SK-N-MC (cell line): ENCODE results near the gene CNFN.
"Not testable (repeated sequence)": the region's sequence is repeated elsewhere in the genome, so short reads cannot be mapped to it uniquely, and the experiment has no call there.

Source experiments
- DNase-seq: peaks from one replicate; pipeline ENCODE4 v3.0.0-alpha.2; 2011; ENCODE audit warnings: low read depth, low spot score
- H3K27ac ChIP-seq: fragments of 200-600 bp; sonication (generic); 2 replicates; pipeline ENCODE4 v1.5.1; 2016; ENCODE audit warnings: mixed run types
- H3K36me3 ChIP-seq: fragments of 200-600 bp; sonication (generic); 2 replicates; pipeline ENCODE4 v1.6.1; 2017; ENCODE audit warnings: antibody characterized with exemption, low read length, mixed read lengths; ENCODE audit not compliant: insufficient read depth
- H3K4me3 ChIP-seq: fragments of 200-600 bp; sonication (generic); 2 replicates; pipeline ENCODE4 v1.5.1; 2016
- H3K9ac ChIP-seq: fragments of 200-600 bp; sonication (generic); 2 replicates; pipeline ENCODE4 v1.8.0; 2017; ENCODE audit warnings: mixed run types, mixed read lengths; ENCODE audit not compliant: insufficient read length
- H3K9me3 ChIP-seq: fragments of 200-600 bp; sonication (generic); 2 replicates; pipeline ENCODE4 v1.6.1; 2017; ENCODE audit warnings: low read depth, mild to moderate bottlenecking, antibody characterized with exemption, low read length, moderate library complexity, mixed read lengths
- EZH2 ChIP-seq: fragments of 200-600 bp; sonication (generic); IDR thresholded peaks from one replicate; pipeline ENCODE4 v1.6.1; 2017; ENCODE audit warnings: antibody characterized with exemption
- FOXP2 ChIP-seq: optimal IDR thresholded peaks from 2 replicates; pipeline ENCODE3; 2011; ENCODE audit warnings: mild to moderate bottlenecking, moderate library complexity; ENCODE audit not compliant: insufficient read depth; ENCODE audit errors: extremely low read length, control extremely low read depth
- POLR2AphosphoS5 ChIP-seq: IDR thresholded peaks from 2 replicates; pipeline ENCODE4 v1.6.1; 2012; ENCODE audit warnings: mild to moderate bottlenecking, low read depth, low read length, borderline replicate concordance

CNFN gene

GRCh38 chr19:42351079-42351735 is 38.9 kb downstream of the CNFN start:
- TF ChIP-seq EZH2: no peak
- DNase-seq: no peak
- Histone ChIP-seq H3K27ac (no peak overlapping the region), H3K4me3 (no peak overlapping the region), H3K9me3 (no peaks in the 10 kb centered on the region), H3K36me3 (no peaks in the 10 kb centered on the region; the same call in 1 of the 2 replicates), H3K9ac (no peak overlapping the region)

DNA sequence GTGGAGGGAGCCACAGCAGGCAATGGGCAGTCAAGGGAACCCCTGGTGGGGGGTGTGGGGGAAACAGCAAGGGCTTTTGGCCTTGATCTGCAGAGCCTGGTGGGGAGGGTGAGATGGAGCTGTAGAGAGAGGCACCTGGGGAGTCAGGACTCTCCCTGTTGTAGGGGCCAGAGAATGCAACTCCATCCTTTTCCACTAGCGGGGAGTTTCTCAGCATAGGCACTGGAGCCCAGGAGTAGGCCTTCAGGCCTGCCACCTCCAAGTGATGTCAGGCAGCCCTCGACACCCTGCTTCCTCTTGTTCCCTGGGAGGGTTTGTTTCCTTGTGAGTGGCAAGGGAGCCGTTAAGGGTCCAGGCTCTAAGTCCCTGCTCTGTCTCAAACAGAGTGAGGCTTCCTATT is 39.7 kb downstream of the CNFN start:
- H3K9me3 ChIP-seq: no peaks in the 10 kb centered on the region
- DNase-seq: no peak
- H3K9ac ChIP-seq: no peak overlapping the region
- H3K4me3 ChIP-seq: no peak overlapping the region
- no peak overlapping the region for H3K27ac ChIP-seq
- TF ChIP-seq EZH2 (no peak), FOXP2 (no peak), POLR2AphosphoS5 (no peak)
- H3K36me3 ChIP-seq: peaks cover 3% of the 10 kb centered on the region; the same call in 1 of the 2 replicates

GRCh38 chr19:42349378-42350107 is 40.6 kb downstream of the CNFN start:
- DNase-seq: no peak
- H3K9ac ChIP-seq: no peak overlapping the region
- peaks cover 5% of the 10 kb centered on the region; the same call in 1 of the 2 replicates for H3K36me3 ChIP-seq
- no peak overlapping the region for H3K4me3 ChIP-seq
- no peak for TF ChIP-seq POLR2AphosphoS5
- no peak for TF ChIP-seq EZH2
- no peak for TF ChIP-seq FOXP2
- H3K27ac ChIP-seq: no peak overlapping the region
- no peaks in the 10 kb centered on the region for H3K9me3 ChIP-seq

DNA sequence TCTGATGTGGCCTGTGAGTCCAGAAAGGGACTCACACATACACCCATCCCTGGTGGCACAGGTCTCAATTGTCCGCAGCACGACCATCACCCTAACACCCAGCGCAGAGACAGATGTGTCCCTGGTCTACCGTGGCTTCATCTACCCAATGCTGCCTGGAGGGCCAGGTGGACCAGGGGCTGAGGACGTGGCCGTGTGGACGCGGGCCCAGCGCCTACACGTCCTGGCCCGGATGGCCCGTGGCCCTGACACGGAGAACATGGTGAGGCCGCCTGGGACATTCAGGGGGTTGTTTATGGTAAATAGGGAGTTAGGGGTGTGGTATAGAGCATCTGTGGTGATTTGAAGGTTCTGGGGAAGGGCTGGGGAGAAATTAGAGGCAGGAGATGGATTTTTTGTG is 41.9 kb downstream of the CNFN start:
- TF ChIP-seq FOXP2: no peak
- TF ChIP-seq POLR2AphosphoS5: no peak
- no peak for TF ChIP-seq EZH2
- H3K4me3 ChIP-seq: no peak overlapping the region
- no peaks in the 10 kb centered on the region for H3K9me3 ChIP-seq
- DNase-seq: no peak
- peaks cover 5% of the 10 kb centered on the region; the same call in 1 of the 2 replicates for H3K36me3 ChIP-seq
- H3K9ac ChIP-seq: no peak overlapping the region
- no peak overlapping the region for H3K27ac ChIP-seq

GRCh38 chr19:42345191-42345812 is 44.8 kb downstream of the CNFN start:
- H3K9ac ChIP-seq: no peak overlapping the region
- no peaks in the 10 kb centered on the region for H3K9me3 ChIP-seq
- H3K4me3 ChIP-seq: no peak overlapping the region
- H3K36me3 ChIP-seq: peaks cover 5% of the 10 kb centered on the region; the same call in 1 of the 2 replicates
- H3K27ac ChIP-seq: peak overlapping the region; percentile 9; the same call in 1 of the 2 replicates
- no peak for DNase-seq
- no peak for TF ChIP-seq FOXP2
- no peak for TF ChIP-seq EZH2
- TF ChIP-seq POLR2AphosphoS5: no peak

- no peak for TF ChIP-seq EZH2
- TF ChIP-seq POLR2AphosphoS5: no peak
- no peak for TF ChIP-seq FOXP2
- H3K9ac ChIP-seq: no peak overlapping the region
- no peak for DNase-seq
- H3K4me3 ChIP-seq: no peak overlapping the region
- H3K27ac ChIP-seq: no peak overlapping the region; the same call in 1 of the 2 replicates
- peaks cover 5% of the 10 kb centered on the region; the same call in 1 of the 2 replicates for H3K36me3 ChIP-seq
- no peaks in the 10 kb centered on the region for H3K9me3 ChIP-seq
Measured at GRCh38 chr19:42344336-42344893, 45.7 kb downstream of the CNFN start.

GRCh38 chr19:42343344-42344110 is 46.6 kb downstream of the CNFN start:
- DNase-seq: no peak
- TF ChIP-seq EZH2: no peak
- TF ChIP-seq POLR2AphosphoS5: no peak
- TF ChIP-seq FOXP2: no peak
- Histone ChIP-seq H3K27ac (no peak overlapping the region), H3K36me3 (peaks cover 5% of the 10 kb centered on the region; the same call in 1 of the 2 replicates), H3K9me3 (no peaks in the 10 kb centered on the region), H3K9ac (no peak overlapping the region), H3K4me3 (no peak overlapping the region)

DNA sequence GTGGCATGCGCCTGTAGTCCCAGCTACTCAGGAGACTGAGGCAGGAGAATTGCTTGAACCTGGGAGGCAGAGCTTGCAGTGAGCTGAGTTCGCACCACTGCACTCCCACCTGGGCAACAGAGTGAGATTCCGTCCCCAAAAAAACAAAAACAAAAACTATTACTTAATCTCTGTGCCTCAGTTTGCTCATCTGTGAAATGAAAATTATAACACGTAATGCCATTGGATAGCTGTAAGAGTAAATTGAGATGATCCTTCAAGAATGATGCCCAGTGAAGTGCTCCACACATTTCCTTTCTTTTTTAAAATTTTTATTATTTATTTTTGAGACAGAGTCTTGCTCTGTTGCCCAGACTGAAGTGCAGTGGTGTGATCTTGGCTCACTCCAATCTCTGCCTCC is 50.2 kb downstream of the CNFN start:
- H3K9ac ChIP-seq, H3K36me3 ChIP-seq: not testable (repeated sequence)

GRCh38 chr19:42339126-42339860 is 50.8 kb downstream of the CNFN start:
- not testable (repeated sequence) for H3K36me3 ChIP-seq, H3K9me3 ChIP-seq, DNase-seq, H3K4me3 ChIP-seq, H3K9ac ChIP-seq, H3K27ac ChIP-seq

More for the DNA sequence above, 50.2 kb downstream of the CNFN start:
- not testable (repeated sequence) for H3K4me3 ChIP-seq, DNase-seq, H3K27ac ChIP-seq, H3K9me3 ChIP-seq
